ENCODE data around the gene PAQR8. TPM values are rescaled to one million over a fixed set of nuclear protein-coding genes. Genes with fewer than 3 reads are reported as not detected.

Gene PAQR8
- total RNA-seq, 2 experiments from 2014 or later = 5.5 to 6.2 TPM

DNA sequence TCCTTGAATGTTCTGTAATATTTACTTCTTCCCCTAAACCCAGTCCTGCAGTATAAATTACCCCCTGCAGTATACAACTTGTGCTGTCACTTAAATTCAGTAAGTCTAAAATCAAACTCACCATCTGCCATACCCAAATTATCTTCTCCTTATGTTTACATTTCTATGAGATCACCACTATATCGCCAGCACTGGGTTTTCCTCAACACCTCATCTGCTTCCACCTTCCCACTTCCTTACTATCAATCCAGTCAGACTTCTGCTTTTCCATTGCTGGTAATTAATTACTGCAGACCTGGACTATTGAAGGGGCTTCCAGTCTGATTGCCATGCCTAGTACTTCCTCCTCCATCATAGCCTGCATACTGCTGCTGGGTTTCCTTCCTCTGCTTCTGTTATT is 73.4 kb downstream of the PAQR8 start:
- H3K4me2 ChIP-seq (ENCODE audit: low read length) = no peak overlapping the region
- ChIA-PET CTCF (ENCODE audit: unreplicated experiment) (no interaction called here), POLR2A (no interaction called here)
- TF ChIP-seq EZH2phosphoT487 (IDR thresholded peaks at IDR 0.05; ENCODE audit: borderline replicate concordance, low read depth, low read length) = no peak
- TF ChIP-seq, protein P1, sequence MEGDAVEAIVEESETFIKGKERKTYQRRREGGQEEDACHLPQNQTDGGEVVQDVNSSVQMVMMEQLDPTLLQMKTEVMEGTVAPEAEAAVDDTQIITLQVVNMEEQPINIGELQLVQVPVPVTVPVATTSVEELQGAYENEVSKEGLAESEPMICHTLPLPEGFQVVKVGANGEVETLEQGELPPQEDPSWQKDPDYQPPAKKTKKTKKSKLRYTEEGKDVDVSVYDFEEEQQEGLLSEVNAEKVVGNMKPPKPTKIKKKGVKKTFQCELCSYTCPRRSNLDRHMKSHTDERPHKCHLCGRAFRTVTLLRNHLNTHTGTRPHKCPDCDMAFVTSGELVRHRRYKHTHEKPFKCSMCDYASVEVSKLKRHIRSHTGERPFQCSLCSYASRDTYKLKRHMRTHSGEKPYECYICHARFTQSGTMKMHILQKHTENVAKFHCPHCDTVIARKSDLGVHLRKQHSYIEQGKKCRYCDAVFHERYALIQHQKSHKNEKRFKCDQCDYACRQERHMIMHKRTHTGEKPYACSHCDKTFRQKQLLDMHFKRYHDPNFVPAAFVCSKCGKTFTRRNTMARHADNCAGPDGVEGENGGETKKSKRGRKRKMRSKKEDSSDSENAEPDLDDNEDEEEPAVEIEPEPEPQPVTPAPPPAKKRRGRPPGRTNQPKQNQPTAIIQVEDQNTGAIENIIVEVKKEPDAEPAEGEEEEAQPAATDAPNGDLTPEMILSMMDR (conservative IDR thresholded peaks at IDR 0.05; ENCODE audit: low read length) = no peak
- intact Hi-C loops (cut with micrococcal nuclease; ENCODE audit: unreplicated experiment) = loop anchor here (5.0 kb wide), 1 partner anchor 37 kb away; no protein-coding TSS in a partner anchor
- no peak overlapping the region for H2AFZ ChIP-seq (ENCODE audit: low read length)
- no peaks in the 10 kb centered on the region for H3K79me2 ChIP-seq (ENCODE audit: insufficient read depth, low read depth, low read length)
- peaks cover 8% of the 10 kb centered on the region; the same call in 1 of the 2 replicates for H3K36me3 ChIP-seq (ENCODE audit: insufficient read depth, low read length)
- no peaks in the 10 kb centered on the region for H3K9me3 ChIP-seq (ENCODE audit: low read length)
- no peak overlapping the region for H3K4me3 ChIP-seq (ENCODE audit: low read depth, low read length, poor library complexity, severe bottlenecking)
- H3K27ac ChIP-seq (ENCODE audit: low read depth, low read length, poor library complexity, severe bottlenecking) = no peak overlapping the region
- no peaks in the 10 kb centered on the region for H3K9me2 ChIP-seq (ENCODE audit: insufficient read depth, low read length)
- H3K4me1 ChIP-seq (ENCODE audit: insufficient read depth, low read length, poor library complexity, severe bottlenecking) = no peaks in the 10 kb centered on the region
- no TSS peak for BruUV-seq (replicated peaks)
- H4K20me1 ChIP-seq (ENCODE audit: insufficient read depth, low read length) = no peaks in the 10 kb centered on the region
- no peak for DNase-seq (ENCODE audit: low spot score)

DNA sequence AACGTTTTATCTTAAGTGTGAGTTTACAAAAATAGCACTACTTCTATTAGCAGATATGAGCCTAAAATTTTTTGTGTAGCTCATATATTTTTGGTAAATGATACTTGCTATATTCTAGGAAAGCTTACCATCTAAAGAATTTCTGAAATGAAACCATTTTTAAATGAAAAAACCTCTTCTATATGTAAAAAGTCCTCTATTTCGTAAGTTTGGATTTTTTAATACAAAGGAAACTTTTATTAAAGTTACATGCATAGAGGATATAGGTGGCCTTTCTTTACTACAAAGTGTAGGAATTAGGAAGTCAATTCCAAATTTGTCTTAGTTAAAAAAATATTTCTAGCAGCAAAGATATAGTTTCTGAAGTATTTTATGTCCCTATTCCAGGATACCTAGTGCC is 77.0 kb downstream of the PAQR8 start:
- intact Hi-C loops (cut with micrococcal nuclease; ENCODE audit: unreplicated experiment) = loop anchor here (5.0 kb wide), 1 partner anchor 33 kb away; no protein-coding TSS in a partner anchor
- no peak overlapping the region for H2AFZ ChIP-seq (ENCODE audit: low read length)
- H3K79me2 ChIP-seq (ENCODE audit: insufficient read depth, low read depth, low read length) = no peaks in the 10 kb centered on the region
- H3K36me3 ChIP-seq (ENCODE audit: insufficient read depth, low read length) = 0 out of 2 replicates have a peak, but pooled peaks cover 8% of the 10 kb centered on the region
- TF ChIP-seq EZH2phosphoT487 (IDR thresholded peaks at IDR 0.05; ENCODE audit: borderline replicate concordance, low read depth, low read length) = no peak
- TF ChIP-seq, protein P1 (conservative IDR thresholded peaks at IDR 0.05; ENCODE audit: low read length) = no peak
- no peak overlapping the region for H3K4me2 ChIP-seq (ENCODE audit: low read length)
- H3K27ac ChIP-seq (ENCODE audit: low read depth, low read length, poor library complexity, severe bottlenecking) = no peak overlapping the region
- H3K9me3 ChIP-seq (ENCODE audit: low read length) = no peaks in the 10 kb centered on the region
- peaks cover 4% of the 10 kb centered on the region for H3K4me1 ChIP-seq (ENCODE audit: insufficient read depth, low read length, poor library complexity, severe bottlenecking)
- no peak for DNase-seq (ENCODE audit: low spot score)
- no peak overlapping the region for H3K4me3 ChIP-seq (ENCODE audit: low read depth, low read length, poor library complexity, severe bottlenecking)
- H3K9me2 ChIP-seq (ENCODE audit: insufficient read depth, low read length) = no peaks in the 10 kb centered on the region
- ChIA-PET CTCF (ENCODE audit: unreplicated experiment) (no interaction called here), POLR2A (interaction anchor here (1.3 to 1.6 kb wide), 2 partner anchors 9 to 14 kb away, joined by 3 to 4 read pairs; no protein-coding TSS in a partner anchor)
- H4K20me1 ChIP-seq (ENCODE audit: insufficient read depth, low read length) = no peaks in the 10 kb centered on the region
- BruUV-seq (replicated peaks) = no TSS peak

DNA sequence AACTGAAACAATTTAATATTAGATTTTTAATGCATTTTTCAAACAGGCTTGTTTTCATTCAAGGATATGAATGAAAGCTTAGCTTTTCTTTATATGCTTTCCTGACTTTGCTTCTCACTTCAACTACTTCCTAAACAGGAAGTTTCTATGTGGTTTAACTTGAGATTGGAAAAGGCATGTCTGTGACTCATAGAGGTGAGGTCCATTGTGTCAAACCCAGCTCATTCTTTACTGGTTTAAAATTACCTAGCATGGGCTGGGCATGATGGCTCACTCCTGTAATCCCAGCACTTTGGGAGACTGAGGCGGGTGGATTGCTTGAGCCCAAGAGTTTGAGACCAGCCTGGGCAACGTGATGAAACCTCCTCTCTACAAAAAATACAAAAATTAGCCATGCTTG is 92.6 kb downstream of the PAQR8 start:
- BruUV-seq (replicated peaks) = no TSS peak
- TF ChIP-seq, protein P1 (conservative IDR thresholded peaks at IDR 0.05; ENCODE audit: low read length) = no peak
- TF ChIP-seq EZH2phosphoT487 (IDR thresholded peaks at IDR 0.05; ENCODE audit: borderline replicate concordance, low read depth, low read length) = no peak
- intact Hi-C loops (cut with micrococcal nuclease; ENCODE audit: unreplicated experiment) = no loop called here
- ChIA-PET CTCF (ENCODE audit: unreplicated experiment) (no interaction called here), POLR2A (interaction anchor here (0.6 to 2.8 kb wide), 2 partner anchors 9 to 47 kb away, joined by 4 to 7 read pairs; no protein-coding TSS in a partner anchor)
- Histone ChIP-seq H3K4me1 (ENCODE audit: insufficient read depth, low read length, poor library complexity, severe bottlenecking) (no peaks in the 10 kb centered on the region), H3K4me3 (ENCODE audit: low read depth, low read length, poor library complexity, severe bottlenecking) (no peak overlapping the region), H3K36me3 (ENCODE audit: insufficient read depth, low read length) (peaks cover 11% of the 10 kb centered on the region; the same call in 1 of the 2 replicates), H3K79me2 (ENCODE audit: insufficient read depth, low read depth, low read length) (no peaks in the 10 kb centered on the region), H2AFZ (ENCODE audit: low read length) (no peak overlapping the region), H4K20me1 (ENCODE audit: insufficient read depth, low read length) (no peaks in the 10 kb centered on the region), H3K4me2 (ENCODE audit: low read length) (no peak overlapping the region), H3K9me2 (ENCODE audit: insufficient read depth, low read length) (no peaks in the 10 kb centered on the region), H3K27ac (ENCODE audit: low read depth, low read length, poor library complexity, severe bottlenecking) (no peak overlapping the region), H3K9me3 (ENCODE audit: low read length) (peaks cover 7% of the 10 kb centered on the region; the same call in 1 of the 2 replicates)
- no peak for DNase-seq (ENCODE audit: low spot score)
